CD4-positive, alpha-beta T cell treated with Interleukin-12 subunit alpha and Interleukin-12 subunit beta, for 1 hour (primary cell): Measurements from ENCODE around the gene PVALB.

ENCODE experiments used
- DNase-seq: peaks from one replicate; pipeline ENCODE4 v3.0.0-alpha.2; 2020

Gene PVALB

GRCh38 chr22:36816636-36817524, at the start of gene PVALB:
PVALB (minus strand) TSS chr22:36817035; CDS start chr22:36817005, 30 bp downstream.
- DNase-seq = no peak

GRCh38 chr22:36865346-36865745, 48.5 kb upstream of the PVALB start:
- no peak for DNase-seq

- no peak for DNase-seq
Measured at GRCh38 chr22:36864454-36865215, 47.8 kb upstream of the PVALB start.

DNA sequence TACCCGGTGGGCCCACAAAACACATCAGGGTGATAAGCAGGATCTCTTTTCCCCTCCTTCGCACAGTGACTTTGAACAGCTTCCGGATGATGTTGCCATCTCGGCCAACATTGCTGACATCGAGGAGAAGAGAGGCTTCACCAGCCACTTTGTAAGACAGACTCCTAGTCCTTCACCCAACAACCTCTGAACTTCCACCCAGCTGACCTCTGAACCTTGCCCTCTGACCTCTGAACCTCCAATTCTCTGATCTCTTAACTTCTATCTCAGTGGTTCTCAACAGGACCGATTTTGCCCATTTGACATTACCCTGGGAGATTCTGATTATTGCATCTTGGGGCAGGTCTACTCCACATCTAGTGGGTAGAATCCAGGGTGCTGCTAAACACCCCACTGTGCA, 47.1 kb upstream of the PVALB start:
- DNase-seq = no peak

GRCh38 chr22:36863281-36863680, 46.4 kb upstream of the PVALB start:
- DNase-seq = no peak

GRCh38 chr22:36862251-36863242, 45.7 kb upstream of the PVALB start:
- DNase-seq = peak; percentile 11

DNA sequence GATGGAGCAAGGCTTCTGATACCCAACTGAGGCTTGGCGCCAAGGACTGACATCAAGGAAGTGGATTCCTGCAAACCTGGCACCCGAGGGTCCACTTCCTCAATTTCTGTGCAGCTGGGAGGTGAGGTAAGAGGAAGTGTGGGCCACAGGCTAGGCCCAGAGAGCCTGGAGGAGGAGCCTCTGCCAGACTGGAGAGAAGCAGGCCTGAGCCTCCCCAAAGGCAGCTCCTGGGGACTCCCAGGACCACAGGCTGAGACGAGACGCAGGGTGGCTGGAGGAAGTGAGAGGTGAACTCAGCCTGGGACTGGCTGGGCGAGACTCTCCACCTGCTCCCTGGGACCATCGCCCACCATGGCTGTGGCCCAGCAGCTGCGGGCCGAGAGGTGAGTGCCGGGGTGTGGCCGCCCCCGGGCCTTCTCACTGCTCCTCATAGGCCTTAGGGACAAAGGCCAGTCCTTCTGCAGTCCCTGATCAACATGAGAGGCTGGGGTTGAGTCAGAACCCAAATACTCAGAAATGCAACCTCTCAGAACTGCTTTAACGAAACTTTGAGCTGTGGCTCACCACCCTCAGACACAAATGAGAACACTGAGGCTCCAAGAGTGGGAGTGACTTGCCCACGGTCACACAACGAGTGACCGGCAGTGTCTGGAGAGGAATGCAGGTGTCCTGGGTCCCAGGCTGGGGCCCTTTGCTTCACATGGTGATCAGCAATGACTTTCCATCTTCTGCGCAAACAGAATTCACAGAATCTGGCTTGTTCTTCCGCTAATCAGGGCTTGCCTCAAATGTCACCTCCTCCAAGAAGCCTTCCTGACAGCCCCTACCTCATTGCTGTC, 44.2 kb upstream of the PVALB start, which contains the start of gene NCF4:
TSS of gene NCF4 (plus strand) at position 186 of the 839 bp plus-strand sequence. CDS start at position 352, 166 bp downstream.
- peak; percentile 51 for DNase-seq

DNA sequence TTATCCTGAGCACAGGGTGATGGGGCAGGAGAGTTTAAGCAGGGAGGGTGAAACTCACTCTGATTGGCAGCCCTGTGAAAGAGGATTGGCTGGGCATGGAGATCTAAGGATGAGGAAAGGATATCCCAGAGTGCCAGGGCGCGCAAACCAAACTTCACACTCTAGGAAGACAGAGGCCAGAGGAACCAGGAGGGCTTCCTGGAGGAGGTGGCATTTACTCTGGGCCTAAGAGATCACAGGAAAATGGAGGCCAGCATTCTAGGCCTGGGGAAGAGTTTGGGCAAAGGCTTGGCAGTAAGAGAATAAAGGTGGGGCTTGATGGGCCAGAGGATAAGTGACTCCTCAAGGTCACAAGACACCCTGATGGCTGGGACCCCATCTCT, 43.6 kb upstream of the PVALB start:
- DNase-seq = no peak

GRCh38 chr22:36860017-36860416, 43.2 kb upstream of the PVALB start:
- DNase-seq = no peak

DNA sequence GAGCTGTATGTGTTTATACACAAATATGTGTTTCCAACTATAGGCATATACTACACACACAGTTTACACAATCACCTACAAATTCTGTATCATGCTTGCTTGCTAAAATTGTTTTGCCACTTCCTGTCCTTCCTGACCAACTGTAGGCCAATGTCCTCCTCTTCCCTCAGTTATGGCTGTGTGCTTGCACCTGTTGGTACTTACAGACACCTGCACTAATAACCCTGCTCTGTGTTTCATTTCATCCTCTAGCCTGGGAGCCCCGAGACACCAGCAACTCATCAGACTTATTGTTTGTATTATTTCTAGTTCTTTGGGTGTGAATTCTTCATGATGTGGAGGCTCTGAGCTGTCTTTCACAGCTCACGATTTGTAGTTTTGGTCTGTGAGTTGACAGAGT, 42.1 kb upstream of the PVALB start:
- DNase-seq = no peak

DNA sequence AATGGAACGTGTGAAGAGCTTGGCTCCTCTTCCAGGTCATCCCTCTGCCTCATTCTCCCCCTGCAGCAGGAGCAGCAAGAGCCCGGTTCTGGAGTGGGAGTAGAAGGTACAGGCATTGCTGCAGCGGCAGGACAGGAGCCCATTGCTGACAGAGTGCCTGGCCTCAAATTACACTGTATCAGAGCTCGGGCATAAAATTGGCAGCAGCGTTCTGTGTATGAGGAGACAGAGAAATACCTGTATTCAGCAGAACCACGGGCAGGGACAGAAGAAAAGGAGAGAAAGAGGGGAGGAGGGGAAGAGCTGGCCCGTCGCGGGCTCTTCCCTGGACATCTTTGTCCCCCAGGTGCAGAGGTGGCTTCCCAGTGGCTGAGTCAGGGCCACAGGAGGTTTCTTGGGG, 41.3 kb upstream of the PVALB start:
- DNase-seq = no peak

GRCh38 chr22:36856792-36857135, 39.9 kb upstream of the PVALB start:
- no peak for DNase-seq

GRCh38 chr22:36856121-36856791, 39.4 kb upstream of the PVALB start:
- DNase-seq = peak; percentile 91

GRCh38 chr22:36855478-36855877, 38.6 kb upstream of the PVALB start:
- no peak for DNase-seq

GRCh38 chr22:36853407-36854099, 36.7 kb upstream of the PVALB start:
- peak; percentile 88 for DNase-seq

DNA sequence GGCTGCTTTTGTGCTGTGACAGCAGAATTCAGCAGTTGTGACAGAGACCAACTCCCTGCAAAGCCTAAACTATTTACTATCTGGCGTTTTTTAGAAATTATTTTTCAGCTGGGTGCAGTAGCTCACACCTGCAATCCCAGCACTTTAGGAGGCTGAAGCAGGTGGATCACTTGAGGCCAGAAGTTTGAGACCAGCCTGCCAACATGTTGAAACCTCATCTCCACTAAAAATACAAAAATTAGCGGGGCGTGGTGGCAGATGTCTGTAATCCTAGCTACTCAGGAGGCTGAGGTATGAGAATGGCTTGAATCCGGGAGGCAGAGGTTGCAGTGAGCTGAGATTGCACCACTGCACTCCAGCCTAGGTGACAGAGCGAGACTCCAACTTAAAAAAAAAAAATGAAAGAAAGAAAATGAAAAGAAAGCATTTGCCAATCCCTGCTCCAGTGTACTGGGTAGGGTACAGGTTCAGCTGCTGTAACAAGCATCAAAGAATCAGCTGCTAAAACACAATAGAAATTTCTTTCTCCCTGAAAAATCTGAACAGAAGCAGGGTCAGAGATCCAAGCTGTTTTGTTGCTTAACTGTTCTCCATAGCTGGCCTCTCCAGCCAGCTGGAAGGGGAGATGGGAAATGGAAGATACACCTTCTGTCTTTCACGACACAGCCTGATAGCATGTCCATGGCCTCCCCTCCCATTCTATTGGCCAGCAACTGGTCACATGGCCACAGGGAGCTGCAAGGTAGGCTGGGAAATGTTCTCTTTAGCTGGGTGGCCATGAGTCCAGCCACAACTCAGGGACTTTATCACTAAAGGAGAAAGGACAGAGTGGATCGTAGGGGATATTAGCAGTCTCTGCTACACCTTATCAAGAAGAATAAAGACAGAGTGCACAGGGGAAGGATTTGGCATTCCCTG, 35.5 kb upstream of the PVALB start:
- no peak for DNase-seq

GRCh38 chr22:36850682-36851081, 33.8 kb upstream of the PVALB start:
- no peak for DNase-seq

DNA sequence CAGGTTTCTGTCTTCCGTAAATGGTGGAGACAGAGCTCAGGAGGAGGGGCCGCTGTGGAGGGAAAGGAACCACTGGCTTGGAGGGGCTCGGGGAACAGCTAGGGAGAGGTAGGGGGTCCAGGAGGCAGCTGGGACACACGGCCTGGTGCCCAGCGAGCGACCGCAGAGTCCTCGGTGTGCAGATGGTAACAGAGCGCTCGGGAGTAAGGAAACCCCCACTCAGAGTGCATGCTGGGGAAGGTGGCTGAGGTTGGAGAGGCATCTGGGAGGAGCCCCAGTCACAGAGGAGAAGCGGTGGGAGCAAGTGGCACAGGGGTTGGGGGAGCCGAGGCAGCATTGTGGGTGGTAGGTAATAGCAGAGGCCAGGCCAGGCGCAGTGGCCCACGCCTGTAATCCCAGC, 33.2 kb upstream of the PVALB start:
- DNase-seq = no peak

DNA sequence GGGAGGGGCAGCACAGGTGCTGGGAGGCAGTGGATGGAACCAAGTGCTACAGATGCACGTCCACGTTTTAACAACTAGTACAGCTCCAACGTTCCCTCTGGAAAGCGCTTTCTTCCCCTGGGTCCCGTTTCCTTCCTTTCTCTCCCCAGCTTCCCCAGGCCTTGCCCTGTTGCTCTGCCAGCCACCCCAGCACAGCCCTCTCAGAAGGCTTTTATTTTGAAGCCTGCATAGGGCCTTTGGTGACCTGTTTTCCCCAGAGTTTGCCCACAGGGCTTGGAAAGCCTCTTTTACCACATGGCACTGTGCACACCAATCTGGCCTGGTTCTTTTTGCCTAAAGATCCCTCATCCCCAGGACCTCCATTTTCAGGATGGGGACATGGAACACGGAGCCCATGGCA, 30.1 kb upstream of the PVALB start:
- DNase-seq = no peak

DNA sequence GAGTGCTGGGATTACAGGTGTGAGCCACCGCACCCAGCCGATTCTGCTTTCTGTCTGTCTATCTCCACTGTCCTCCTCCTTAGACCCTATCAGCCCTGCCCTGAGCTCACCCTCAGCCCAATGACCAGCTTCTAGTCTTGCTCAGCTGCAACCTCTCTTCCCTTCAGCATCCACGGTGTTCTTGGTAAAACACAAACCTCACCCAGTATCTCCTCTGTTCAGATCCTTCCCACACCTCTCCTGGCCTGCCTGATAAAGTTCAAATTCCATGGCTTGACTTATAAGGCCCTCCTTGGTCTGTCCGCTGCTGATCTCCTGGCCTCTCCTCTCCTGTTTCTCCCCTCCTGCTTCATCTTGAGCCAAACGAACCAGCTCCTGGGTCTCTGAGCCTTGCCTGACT, 29.4 kb upstream of the PVALB start:
- no peak for DNase-seq
